ENCODE measurements around the gene FBXO33. TPM values are rescaled to one million over a fixed set of nuclear protein-coding genes. Genes with fewer than 3 reads are reported as not detected.

The FBXO33 gene
- total RNA-seq, 1 experiment from 2014 or later, result 9.7 TPM

DNA sequence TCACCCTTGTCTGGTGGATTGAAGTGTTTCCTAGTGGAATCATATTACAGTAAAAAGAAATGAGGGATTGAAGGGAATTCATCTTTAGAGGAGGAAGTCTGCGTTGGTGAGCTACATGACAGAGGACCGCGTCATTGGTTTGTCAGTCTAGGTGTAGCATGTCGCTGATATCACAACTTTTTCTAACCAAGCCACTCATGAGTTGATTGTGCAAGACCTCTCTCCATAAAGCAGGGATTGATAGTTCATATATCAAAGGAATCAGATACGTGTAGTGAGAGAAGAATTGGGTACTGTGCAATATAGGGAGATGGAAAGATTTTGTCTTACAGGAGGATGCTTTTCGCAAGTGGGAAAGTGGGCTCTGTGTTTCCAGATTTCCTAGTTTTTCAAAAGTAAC lies 3.0 kb upstream of the FBXO33 start:
- Histone ChIP-seq H3K4me1 (ENCODE audit: control insufficient read depth in 1 of 2, insufficient read depth in 2 of 2, low read length in 2 of 2) (peaks cover 12 to 21% of the 10 kb centered on the region in 2 experiments), H2AFZ (ENCODE audit: low read depth, low read length, poor library complexity, severe bottlenecking) (no peak overlapping the region), H3K9me2 (ENCODE audit: insufficient read depth) (no peaks in the 10 kb centered on the region), H3K9ac (ENCODE audit: low read length) (no peak overlapping the region), H3K79me2 (ENCODE audit: insufficient read depth, low read length) (peaks cover 13% of the 10 kb centered on the region), H3K9me3 (ENCODE audit: control insufficient read depth in 1 of 2, insufficient read depth in 1 of 2, low read depth in 1 of 2, low read length in 2 of 2) (no peaks in the 10 kb centered on the region), H3K36me3 (ENCODE audit: control insufficient read depth in 1 of 2, insufficient read depth in 2 of 2, low read length in 2 of 2) (no peaks in the 10 kb centered on the region), H3K27me3 (ENCODE audit: insufficient read depth, low read length) (no peaks in the 10 kb centered on the region), H3K27ac (ENCODE audit: low read depth, low read length) (no peak overlapping the region), H3K4me2 (ENCODE audit: low read length) (no peak overlapping the region), H4K20me1 (ENCODE audit: insufficient read depth) (no peaks in the 10 kb centered on the region), H3K4me3 (replicated peaks in 1 of 2; ENCODE audit: low read depth in 1 of 2, low read length in 2 of 2) (no peak overlapping the region)
- intact Hi-C loops (cut with micrococcal nuclease), result no loop called here
- TF ChIP-seq, protein P1, sequence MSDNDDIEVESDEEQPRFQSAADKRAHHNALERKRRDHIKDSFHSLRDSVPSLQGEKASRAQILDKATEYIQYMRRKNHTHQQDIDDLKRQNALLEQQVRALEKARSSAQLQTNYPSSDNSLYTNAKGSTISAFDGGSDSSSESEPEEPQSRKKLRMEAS (IDR thresholded peaks at IDR 0.05), result no peak
- TF ChIP-seq, protein P2, sequence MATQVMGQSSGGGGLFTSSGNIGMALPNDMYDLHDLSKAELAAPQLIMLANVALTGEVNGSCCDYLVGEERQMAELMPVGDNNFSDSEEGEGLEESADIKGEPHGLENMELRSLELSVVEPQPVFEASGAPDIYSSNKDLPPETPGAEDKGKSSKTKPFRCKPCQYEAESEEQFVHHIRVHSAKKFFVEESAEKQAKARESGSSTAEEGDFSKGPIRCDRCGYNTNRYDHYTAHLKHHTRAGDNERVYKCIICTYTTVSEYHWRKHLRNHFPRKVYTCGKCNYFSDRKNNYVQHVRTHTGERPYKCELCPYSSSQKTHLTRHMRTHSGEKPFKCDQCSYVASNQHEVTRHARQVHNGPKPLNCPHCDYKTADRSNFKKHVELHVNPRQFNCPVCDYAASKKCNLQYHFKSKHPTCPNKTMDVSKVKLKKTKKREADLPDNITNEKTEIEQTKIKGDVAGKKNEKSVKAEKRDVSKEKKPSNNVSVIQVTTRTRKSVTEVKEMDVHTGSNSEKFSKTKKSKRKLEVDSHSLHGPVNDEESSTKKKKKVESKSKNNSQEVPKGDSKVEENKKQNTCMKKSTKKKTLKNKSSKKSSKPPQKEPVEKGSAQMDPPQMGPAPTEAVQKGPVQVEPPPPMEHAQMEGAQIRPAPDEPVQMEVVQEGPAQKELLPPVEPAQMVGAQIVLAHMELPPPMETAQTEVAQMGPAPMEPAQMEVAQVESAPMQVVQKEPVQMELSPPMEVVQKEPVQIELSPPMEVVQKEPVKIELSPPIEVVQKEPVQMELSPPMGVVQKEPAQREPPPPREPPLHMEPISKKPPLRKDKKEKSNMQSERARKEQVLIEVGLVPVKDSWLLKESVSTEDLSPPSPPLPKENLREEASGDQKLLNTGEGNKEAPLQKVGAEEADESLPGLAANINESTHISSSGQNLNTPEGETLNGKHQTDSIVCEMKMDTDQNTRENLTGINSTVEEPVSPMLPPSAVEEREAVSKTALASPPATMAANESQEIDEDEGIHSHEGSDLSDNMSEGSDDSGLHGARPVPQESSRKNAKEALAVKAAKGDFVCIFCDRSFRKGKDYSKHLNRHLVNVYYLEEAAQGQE (IDR thresholded peaks at IDR 0.05; ENCODE audit: low read depth), result no peak
- no peak for TF ChIP-seq POLR2AphosphoS5 (IDR thresholded peaks at IDR 0.05; ENCODE audit: low read depth, low read length)
- CTCF ChIA-PET, result no interaction called here
- RAD21 ChIA-PET (ENCODE audit: low non-redundant PET in 1 of 2, low total read pairs in 2 of 2, uncharacterized antibody in 2 of 2, unreplicated experiment in 2 of 2), result no interaction called here
- POLR2A ChIA-PET, result interaction anchor here (1.0 kb wide), 1 partner anchor 372 kb away, joined by 3 read pairs; no protein-coding TSS in a partner anchor
- ATAC-seq (no peak), DNase-seq (ENCODE audit: low read depth, low spot score) (no peak)
- no TSS peak for BruUV-seq (replicated peaks)

DNA sequence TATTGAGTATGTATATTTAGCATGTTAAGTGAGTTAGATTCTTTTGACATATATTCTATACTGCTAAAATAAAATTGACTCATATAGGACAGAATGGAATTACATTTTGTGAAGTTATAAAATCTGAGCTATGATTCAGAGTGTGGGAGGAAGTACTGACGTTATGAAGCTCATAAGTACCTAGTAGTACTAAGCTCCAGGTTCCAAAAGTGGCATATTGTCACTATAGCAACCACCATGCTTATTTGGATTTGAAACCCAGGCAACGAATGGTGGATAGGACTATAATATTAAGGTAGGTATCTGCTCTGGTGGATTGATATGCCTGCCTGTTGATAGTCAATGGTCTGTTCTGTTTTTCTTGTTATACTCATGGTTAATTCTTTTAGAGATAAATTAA lies 2.2 kb upstream of the FBXO33 start:
- RAD21 ChIA-PET (ENCODE audit: low non-redundant PET in 1 of 2, low total read pairs in 2 of 2, uncharacterized antibody in 2 of 2, unreplicated experiment in 2 of 2), result no interaction called here
- Histone ChIP-seq H4K20me1 (ENCODE audit: insufficient read depth) (no peaks in the 10 kb centered on the region), H3K4me2 (ENCODE audit: low read length) (no peak overlapping the region), H2AFZ (ENCODE audit: low read depth, low read length, poor library complexity, severe bottlenecking) (no peak overlapping the region), H3K79me2 (ENCODE audit: insufficient read depth, low read length) (peaks cover 20% of the 10 kb centered on the region), H3K9me3 (ENCODE audit: control insufficient read depth in 1 of 2, insufficient read depth in 1 of 2, low read depth in 1 of 2, low read length in 2 of 2) (no peaks in the 10 kb centered on the region), H3K9me2 (ENCODE audit: insufficient read depth) (no peaks in the 10 kb centered on the region), H3K4me1 (ENCODE audit: control insufficient read depth in 1 of 2, insufficient read depth in 2 of 2, low read length in 2 of 2) (peaks cover 14 to 21% of the 10 kb centered on the region in 2 experiments), H3K36me3 (ENCODE audit: control insufficient read depth in 1 of 2, insufficient read depth in 2 of 2, low read length in 2 of 2) (no peaks in the 10 kb centered on the region), H3K27me3 (ENCODE audit: insufficient read depth, low read length) (no peaks in the 10 kb centered on the region), H3K4me3 (replicated peaks in 1 of 2; ENCODE audit: low read depth in 1 of 2, low read length in 2 of 2) (no peak overlapping the region), H3K27ac (ENCODE audit: low read depth, low read length) (no peak overlapping the region), H3K9ac (ENCODE audit: low read length) (no peak overlapping the region)
- no peak for TF ChIP-seq YY1 (IDR thresholded peaks at IDR 0.05; ENCODE audit: extremely low read depth, insufficient replicate concordance, low read depth, low read length)
- no TSS peak for BruUV-seq (replicated peaks)
- POLR2A ChIA-PET, result interaction anchor here (1.0 kb wide), 1 partner anchor 371 kb away, joined by 3 read pairs; no protein-coding TSS in a partner anchor
- intact Hi-C loops (cut with micrococcal nuclease), result loop anchor here (5.0 kb wide), 1 partner anchor 167 kb away; no protein-coding TSS in a partner anchor
- CTCF ChIA-PET, result no interaction called here
- DNase-seq (ENCODE audit: low read depth, low spot score) (no peak), ATAC-seq (no peak)

Measured in HCT116 (cell line).